ENCODE results near the gene BATF3.
A peak's percentile ranks its signal among the peaks of the same experiment; 100 is the strongest.
"Not testable (repeated sequence)": the region's sequence is repeated elsewhere in the genome, so short reads cannot be mapped to it uniquely, and the experiment has no call there.

Gene BATF3, protein sequence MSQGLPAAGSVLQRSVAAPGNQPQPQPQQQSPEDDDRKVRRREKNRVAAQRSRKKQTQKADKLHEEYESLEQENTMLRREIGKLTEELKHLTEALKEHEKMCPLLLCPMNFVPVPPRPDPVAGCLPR

DNA sequence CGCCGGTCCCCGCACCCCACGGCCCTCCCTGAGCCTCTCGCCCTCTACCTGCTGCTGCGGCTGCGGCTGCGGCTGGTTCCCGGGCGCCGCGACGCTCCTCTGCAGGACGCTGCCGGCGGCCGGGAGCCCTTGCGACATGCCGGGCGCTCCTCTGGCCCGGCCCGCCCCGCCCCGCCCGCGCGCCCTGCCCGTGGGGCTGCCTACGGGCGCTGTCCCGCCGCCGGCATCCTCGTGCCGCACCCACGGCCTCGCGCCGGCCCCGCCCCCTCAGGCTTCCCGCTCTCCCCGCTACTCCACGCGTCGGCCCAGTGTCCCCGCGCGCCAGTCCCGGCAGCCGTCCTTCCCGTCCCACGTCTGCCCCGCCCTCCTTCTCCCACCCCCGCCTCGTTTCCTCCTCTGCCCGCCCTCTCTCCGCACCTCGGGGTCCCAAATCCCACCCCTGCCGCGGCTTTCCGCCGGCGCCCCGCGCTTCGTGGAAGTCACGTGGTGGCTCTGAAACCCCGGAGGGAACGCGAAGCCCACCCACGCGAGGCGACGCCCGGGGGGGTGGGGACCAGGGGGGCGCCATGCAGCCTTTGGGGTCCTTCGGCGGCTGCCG, at the start of gene BATF3:
BATF3 (minus strand) TSS at position 216 of the 598 bp plus-strand sequence; CDS start at position 138, 78 bp downstream.
- DNase-seq = peak; percentile 72 to 75

DNA sequence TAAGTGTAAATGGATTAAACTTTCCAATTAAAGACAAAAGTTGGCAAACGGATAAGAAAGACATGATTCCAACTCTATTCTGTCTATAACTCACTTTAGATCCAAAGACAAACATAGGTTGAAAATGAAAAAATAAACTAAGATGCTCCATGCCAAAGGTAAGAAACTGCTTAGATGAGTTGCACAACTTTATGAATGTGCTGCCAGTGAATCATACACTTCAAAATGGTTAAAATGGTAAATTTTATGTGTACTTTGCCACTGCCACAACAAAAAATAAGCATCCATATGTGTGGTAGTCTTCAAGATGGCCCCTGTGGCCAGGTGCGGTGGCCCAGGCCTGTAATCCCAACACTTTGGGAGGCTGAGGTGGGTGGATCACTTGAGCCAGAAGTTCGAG, 46.9 kb upstream of the BATF3 start:
- no peak for DNase-seq

DNA sequence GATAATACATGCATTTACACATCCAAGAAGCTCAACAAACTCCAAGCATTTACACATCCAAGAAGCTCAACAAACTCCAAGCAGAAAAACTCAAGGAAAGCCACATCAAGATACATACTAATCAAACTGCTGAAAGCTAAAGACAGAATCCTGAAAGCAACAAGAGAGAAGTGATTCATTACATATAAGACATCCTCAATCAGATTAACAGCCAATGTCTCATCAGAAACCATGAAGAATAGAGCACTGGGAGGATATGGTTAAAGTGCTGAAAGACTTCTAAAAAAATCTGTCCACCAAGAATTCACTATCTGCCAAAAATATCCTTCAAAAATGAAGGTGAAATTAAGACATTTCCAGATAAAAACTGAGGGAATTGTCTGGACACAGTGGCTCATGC, 45.7 kb upstream of the BATF3 start:
- no peak for DNase-seq

DNA sequence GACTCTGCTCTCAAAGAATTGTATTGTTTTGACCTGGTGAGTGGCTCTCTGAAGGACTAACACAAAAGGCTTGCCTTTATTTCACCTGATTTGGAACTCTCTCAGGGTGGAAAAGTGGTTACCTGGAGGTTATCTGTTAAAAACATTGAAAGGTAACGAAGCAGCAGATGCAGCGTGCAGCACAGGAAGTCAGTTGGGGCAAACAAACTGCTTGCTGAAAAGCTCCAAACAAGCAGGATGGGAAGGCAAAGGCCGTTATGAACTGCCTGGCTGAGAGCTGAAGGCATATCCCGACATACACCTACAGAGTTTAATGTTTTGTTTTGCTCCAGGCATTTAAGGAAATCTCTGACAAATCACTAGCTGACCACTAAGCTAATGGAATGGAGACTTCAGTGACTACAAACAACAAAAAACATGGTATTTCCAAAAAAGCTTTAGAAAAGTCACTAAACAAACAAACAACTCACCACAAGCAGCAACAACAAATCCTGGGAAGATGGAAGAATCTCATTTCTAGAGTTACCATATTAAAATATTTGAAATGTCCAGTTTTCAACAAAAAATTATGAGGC, 44.3 kb upstream of the BATF3 start:
- no peak for DNase-seq

DNA sequence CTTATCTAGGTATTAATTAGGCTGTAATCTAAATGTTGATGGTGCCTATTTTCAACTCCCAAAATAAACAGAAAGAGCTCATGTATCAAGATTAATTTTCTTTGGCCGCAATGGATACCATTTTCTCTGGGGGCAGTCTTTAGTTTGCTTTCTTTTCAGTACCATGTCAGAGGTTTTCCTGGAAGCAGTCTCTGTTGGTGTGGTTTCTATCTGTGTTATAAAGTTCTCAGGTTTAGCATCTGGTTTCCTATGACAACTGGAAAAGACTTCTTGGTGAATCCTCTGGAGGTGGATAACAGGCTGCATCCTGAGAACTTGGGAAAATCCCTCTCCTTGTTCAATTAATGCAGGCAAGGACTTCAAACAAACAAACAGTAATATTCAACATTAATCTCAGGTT, 38.7 kb upstream of the BATF3 start:
- no peak for DNase-seq

DNA sequence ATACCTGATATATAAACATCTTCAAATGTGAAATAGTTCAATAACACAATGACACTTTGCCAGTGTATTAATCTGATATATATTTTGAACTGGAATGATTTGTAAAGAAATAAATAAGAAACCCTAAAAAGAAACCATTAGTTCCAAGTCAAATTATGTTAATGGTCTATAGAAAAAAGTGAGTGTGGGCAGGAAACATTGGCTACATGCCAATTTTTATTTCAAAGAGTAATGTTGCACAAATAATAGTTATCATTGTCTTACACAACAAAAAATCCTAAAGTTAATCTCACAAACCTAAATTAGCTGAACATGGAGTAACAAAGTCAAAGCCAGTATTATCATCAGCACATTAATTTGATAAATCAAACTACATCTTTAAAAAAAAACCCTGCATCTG, 37.9 kb upstream of the BATF3 start:
- no peak for DNase-seq

DNA sequence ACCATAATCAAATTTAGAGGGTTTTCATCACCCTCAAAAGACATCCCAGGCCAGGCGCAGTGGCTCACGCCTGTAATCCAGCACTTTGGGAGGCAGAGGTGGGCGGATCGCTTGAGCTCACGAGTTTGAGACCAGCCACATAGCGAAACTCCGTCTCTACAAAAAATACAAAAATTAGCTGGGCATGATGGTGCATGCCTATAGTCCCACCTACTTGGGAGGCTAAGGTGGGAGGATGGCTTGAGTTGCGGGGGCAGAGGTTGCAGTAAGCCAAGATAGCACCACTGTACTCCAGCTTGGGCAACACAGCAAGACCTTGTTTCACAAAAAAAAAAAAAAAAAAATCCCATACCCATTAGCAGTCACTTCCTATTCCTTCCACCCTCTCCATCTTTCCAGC, 33.5 kb upstream of the BATF3 start:
- no peak for DNase-seq

DNA sequence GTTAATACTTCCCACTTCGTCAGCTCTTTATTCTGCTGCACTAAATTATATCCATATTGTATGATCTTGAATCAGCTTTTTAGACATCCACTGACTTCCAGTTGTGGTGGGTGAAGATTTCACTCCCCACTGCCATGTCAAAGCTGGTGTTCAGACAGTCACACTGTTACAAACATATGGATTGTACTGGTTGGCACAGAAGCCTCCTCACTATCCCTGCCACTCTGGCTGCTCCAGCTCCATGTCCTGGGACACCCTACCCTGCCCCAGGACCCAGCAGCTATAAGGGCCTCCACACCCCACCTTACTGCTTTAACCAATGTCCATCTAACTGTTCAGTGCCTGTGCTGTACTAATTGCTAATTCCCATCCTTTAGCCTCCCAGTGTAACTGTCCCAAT, 32.0 kb upstream of the BATF3 start:
- DNase-seq = no peak

DNA sequence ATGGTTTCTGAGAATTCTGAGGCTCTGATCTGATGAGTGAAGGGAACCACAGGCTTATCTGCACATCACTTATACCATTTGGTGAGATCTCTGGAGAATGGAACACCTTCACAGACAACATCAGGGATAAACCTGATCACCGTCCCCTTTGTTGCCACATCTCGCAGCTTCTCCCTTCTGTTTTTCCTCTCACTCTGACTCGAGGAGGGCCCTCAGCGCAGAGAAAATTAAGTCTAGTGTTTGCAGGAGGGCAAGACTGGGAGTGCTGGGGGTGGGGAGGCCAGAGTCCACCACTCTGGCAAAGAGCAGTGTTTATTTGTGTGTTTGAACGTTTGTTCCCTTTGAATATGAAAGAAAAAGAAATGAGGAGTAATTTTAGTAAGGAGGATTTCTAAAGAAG, 29.0 kb upstream of the BATF3 start:
- no peak for DNase-seq

DNA sequence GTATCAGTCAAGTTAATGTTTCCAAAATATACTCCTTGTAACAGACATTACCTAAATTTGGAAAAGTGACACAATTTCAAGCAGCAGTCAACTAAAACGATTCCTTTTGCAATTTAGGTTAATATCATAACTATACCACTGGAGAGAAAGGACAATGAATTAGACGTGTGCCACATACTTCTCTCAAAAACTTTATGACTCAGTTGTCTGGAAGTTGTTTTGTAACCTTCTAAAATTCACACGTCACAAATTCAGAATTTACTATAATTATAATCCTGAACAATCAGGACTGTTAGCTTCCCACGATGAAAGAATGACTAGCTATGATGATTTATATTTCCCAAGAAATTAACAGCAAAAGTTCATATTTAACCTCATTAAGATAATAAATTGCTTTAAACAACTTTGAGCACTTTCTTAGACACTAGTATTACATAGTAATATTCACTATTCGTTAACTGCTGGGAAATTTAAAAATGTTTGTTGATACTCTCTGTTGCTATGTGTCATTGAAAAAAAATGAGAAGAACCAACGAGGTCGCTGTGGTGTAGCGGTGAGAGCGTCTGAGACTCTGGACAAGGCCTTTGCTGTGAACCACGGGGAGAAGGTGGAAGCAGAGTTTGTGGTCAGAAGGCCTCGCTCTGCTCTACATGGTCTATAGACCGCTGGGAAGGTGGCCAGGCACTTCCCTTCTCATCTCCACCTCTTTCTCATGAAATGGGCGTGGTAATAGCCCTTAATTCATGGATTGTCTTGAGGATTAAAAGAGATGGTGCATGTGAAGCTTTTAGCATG, 27.9 kb upstream of the BATF3 start:
- DNase-seq = peak; percentile 34 to 44

DNA sequence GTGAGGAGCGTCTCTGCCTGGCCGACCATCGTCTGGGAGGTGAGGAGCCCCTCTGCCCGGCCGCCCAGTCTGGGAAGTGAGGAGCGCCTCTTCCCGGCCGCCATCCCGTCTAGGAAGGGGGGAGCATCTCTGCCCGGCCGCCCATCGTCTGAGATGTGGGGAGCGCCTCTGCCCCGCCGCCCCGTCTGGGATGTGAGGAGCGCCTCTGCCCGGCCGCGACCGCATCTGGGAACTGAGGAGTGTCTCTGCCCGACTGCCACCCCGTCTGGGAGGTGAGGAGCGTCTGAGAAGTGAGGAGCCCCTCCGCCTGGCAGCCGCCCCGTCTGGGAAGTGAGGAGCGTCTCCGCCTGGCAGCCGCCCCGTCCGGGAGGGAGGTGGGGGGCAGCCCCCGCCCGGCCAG, 25.0 kb upstream of the BATF3 start:
- DNase-seq = not testable (repeated sequence)

DNA sequence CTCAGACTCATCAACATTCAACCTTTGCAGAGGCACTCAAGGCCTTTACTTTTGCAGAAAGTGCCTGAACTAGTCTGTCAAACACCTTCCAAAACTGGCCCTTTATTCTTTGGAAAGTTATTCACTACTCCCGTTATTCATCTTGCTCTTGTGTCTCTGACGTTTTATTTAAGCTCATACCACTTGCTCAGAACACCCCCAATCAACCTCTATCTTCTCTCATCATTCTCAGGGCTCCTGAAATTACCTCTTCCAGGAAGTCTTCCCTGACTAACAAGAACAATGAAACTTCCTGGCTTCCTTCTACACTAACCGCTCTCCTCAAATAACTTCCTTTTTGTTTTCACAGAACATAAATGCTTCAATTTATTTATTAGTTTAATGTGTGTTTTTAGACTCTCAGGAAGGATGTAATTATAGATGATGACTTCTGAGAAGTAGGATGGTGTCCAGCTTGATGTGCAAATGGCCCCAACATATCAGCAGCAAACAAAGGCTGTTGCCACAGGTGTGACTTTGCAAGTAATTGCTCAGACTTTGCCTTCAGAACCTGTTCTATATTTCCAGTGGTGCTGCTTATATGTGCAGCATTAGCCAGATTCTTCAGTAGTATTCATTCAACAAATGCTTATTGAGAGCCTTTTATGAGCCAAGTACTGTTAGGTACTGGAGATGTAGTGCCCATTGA, 22.8 kb upstream of the BATF3 start:
- no peak for DNase-seq

DNA sequence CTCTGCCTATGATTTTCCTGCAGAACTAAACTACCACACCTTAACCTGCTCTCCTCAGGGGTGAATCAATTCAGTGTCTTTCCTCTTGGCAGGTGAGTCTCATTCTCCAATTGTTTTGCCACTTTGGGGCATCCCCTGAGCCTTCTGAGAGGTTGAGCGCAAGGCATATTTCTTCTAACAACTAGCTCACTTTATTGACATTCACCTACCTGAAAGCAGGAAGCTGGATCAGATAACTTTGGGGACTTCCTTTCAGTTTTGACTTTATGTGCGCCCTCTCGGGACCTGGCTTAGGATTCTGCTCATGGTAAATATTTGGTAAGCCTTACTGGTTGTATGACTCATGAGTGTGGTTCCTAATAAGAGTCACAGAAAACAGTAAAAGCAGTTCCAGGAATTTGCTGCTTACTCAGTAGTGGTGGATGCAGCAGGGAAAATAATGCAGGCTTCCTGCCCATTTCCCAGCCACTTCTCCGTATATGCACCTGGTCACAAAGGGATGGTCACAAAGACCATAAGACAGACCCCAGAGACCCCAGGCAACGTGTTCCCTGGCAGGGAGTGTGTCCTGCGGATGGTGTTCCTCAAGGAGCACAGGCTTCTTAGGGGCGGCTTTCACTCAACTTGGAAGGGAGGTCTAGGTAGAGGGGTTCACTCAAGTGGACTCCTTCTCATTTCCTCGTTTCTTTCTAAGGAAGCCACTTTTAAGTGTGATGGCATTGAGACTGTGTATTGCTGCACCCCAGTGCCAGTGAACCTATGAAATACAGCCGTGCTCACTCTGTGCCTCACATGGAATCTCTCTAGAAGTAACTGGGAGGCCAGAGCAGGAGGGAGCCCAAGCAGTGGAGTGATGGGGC, 22.0 kb upstream of the BATF3 start:
- DNase-seq = peak; percentile 39 to 65

DNA sequence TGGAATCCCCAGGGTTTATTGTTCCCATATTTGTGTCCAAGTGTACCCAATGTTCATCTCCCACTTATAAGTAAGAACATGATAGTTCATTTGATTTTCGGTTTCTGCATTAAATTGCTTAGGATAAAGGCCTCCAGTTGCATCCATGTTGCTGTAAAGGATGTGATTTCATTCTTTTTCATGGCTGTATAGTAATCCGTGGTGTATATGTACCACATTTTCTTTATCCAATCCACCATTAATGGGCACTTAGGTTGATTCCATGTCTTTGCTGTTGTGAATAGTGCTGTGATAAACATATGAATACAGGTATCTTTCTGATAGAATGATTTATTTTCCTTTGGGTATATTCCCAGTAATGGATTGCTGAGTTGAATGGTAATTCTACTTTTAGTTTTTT, 20.0 kb upstream of the BATF3 start:
- DNase-seq = no peak

DNA sequence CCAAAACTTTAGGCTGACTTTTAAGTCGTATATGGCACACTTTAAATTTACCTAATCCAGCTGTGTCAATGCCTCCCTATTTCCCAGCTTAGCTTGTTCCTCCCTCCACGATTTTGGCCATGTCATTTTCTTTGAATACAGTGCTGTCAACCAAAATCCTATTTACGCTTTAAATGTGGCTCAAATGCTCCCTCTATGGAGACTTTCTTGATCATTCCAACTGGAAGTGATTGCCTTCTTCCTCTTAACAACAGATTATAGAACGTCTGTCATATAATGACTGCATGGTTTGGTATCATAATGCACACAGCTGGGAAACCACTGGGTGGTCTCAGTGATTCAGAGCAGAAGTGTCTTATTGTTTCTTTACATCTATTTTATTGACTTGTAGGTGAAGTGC, 18.9 kb upstream of the BATF3 start:
- DNase-seq = no peak

DNA sequence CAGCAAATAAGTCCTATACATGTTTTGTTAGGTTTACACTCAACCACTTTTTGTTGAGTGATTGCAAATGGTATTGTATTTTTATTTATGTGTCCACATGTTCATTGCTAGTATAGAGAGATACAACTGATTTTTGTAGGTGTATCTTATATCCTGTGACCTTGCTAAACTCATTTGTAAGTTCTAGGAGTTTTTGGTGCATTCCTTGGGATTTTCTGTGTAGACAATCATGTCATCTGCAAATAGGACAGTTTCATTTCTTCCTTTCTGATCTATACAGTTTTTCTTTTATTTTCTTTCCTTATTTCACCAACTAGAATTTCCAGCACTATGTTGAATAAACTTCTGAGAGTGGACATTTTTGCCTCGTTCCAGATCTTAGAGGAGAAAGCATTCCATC, 16.5 kb upstream of the BATF3 start:
- no peak for DNase-seq

DNA sequence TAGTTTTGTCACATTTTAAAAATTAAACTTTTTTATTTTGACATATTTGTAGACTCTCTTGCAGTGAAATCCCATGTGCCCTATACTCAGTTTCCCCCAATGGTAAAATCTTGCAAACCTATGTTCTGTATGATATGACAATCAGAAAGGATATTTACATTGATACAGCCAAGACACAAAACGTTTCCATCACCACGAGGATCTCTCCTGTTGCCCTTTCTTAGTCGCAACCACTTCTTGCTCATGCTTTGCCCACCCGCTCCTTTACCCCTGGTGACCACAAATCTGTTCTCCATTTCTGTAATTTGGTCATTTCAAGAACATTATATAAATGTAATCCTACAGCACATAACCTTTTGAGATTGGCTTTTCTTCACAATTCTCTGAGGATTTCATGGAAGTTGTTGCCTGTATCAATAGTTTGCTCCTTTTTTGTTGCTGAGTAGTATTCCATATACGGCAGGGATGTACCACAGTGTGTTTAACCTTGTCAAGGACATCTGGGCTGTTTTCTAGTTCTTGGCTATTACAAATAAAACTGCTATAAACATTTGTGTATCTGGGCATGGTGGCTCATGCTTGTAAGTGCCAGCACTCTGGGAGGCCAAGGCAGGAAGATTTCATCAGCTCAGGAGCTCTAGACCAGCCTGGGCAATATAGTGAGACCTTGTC, 14.0 kb upstream of the BATF3 start:
- DNase-seq = no peak

DNA sequence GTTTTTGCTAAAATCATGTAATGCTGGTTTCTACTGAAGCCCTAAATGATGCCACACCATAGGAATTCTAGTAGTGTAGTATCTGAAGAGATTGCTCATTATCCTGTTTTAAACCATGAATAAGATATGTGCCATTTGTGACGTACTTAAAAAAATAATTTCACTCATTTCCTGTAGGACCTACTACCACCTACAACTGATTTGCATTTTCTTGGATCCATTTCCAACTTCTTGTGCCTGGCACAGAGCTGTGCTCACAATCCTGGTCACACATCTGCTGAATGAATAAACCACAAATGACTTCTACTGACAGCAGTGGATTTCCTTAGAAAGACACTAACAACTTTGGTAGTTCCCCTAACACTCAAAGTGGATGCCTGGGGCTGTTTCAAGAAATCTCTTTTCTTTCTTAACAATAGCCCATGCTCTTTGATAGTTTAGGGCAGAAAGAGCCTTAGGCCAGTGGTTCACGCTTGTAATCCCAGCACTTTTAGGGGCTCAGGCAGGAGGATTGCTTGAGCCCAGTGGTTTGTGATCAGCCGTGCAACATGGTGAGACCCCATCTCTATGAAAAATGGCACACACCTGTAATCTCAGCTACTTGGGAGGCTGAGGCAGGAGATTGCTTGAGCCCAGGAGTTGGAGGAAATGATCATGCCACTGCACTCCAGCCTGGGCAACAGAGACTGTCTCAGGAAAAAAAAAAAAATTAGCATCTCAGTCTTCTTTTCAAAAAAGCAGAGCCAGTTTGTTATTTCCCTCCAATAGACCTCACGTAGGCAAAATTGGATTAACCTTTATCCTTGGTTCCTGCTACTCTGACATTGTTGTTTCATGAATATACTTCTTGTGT, 13.0 kb upstream of the BATF3 start:
- DNase-seq = no peak

DNA sequence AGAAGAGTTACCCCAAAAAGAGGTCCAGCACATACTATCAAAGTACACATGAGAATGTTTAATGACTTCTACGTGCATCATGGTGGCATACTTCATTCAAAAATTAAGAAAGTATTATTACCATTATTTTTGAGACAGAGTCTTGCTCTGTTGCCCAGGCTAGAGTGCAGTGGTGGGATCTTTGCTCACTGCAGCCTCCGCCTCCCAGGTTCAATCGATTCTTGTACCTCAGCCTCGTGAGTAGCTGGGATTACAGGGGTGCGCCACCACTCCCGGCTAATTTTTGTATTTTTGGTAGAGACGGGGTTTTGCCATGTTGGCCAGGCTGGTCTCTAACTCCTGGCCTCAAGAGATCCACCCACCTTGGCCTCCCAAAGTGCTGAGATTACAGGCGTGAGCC, 12.3 kb upstream of the BATF3 start:
- not testable (repeated sequence) for DNase-seq

DNA sequence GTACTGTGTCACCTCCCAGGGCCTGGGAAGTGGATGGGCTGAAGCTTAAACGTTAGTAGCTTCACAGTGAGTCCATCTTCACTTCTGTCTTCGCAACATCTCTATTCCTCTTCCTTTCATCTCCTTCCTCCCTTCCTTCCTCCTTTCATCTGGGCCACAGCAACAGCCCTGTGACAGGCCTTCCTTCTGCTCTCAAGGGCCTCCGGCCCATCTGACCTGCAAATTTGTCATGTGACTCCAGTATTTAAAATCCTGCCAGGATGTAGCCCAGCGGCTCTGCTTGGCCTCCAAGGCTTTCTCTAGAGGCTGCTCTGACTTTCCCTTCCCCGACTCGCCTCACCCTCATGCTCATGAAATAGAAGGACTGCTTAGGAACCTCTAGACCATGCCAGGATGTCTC, 10.9 kb upstream of the BATF3 start:
- DNase-seq = no peak

DNA sequence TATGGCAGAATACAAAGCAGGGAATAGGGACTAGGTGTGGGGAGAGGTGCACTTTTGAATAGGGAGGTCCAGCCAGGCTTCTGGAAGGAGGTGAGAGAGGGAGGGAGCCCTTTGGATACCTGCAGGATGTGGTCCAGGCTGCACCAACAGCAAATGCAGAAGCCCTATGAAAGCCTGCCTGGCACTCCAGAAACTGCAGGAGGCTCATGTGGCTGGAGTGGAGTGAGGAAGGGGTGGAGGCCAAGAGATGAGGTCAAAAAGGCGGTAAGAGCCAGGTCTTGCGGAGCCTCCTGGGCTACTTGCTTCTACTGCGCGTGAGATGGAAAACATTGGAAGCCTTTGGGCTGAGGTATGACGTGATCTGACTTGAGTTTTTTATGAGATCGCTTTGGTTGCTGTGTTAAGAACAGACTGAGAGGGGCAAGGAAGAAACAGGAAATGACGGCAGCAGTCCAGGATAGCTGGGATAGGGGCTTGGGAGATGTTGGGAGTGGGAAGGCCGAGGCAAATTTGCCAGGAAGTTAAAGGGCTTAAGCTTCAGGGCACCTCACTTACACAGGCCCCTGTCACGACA, 4.4 kb upstream of the BATF3 start:
- DNase-seq = no peak
